ENCODE measurements around the gene BAZ1A.

- TF ChIP-seq, protein P1, sequence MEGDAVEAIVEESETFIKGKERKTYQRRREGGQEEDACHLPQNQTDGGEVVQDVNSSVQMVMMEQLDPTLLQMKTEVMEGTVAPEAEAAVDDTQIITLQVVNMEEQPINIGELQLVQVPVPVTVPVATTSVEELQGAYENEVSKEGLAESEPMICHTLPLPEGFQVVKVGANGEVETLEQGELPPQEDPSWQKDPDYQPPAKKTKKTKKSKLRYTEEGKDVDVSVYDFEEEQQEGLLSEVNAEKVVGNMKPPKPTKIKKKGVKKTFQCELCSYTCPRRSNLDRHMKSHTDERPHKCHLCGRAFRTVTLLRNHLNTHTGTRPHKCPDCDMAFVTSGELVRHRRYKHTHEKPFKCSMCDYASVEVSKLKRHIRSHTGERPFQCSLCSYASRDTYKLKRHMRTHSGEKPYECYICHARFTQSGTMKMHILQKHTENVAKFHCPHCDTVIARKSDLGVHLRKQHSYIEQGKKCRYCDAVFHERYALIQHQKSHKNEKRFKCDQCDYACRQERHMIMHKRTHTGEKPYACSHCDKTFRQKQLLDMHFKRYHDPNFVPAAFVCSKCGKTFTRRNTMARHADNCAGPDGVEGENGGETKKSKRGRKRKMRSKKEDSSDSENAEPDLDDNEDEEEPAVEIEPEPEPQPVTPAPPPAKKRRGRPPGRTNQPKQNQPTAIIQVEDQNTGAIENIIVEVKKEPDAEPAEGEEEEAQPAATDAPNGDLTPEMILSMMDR (conservative IDR thresholded peaks at IDR 0.05; ENCODE audit: low read depth in 2 of 2): no peak
- TF ChIP-seq POLR2AphosphoS5 (IDR thresholded peaks at IDR 0.05; ENCODE audit: low read depth) (no peak), CREB1 (CRISPR knock-in tag; IDR thresholded peaks at IDR 0.05; ENCODE audit: low read depth) (no peak), JUNB (IDR thresholded peaks at IDR 0.05; ENCODE audit: unreplicated experiment) (no peak), EZH2 (IDR thresholded peaks at IDR 0.05; ENCODE audit: low read depth, unreplicated experiment) (no peak), ZNF114 (CRISPR knock-in tag; IDR thresholded peaks at IDR 0.05) (no peak), REST (IDR thresholded peaks at IDR 0.05; ENCODE audit: unreplicated experiment) (no peak), EZH2phosphoT487 (IDR thresholded peaks at IDR 0.05; ENCODE audit: unreplicated experiment) (no peak), ZNF331 (CRISPR knock-in tag; IDR thresholded peaks at IDR 0.05; ENCODE audit: low read depth) (no peak), NANOG (IDR thresholded peaks at IDR 0.05; ENCODE audit: borderline replicate concordance) (no peak), ETS1 (IDR thresholded peaks at IDR 0.05) (no peak), STAT1 (IDR thresholded peaks at IDR 0.05; ENCODE audit: unreplicated experiment) (no peak)
- TF ChIP-seq, protein P2, sequence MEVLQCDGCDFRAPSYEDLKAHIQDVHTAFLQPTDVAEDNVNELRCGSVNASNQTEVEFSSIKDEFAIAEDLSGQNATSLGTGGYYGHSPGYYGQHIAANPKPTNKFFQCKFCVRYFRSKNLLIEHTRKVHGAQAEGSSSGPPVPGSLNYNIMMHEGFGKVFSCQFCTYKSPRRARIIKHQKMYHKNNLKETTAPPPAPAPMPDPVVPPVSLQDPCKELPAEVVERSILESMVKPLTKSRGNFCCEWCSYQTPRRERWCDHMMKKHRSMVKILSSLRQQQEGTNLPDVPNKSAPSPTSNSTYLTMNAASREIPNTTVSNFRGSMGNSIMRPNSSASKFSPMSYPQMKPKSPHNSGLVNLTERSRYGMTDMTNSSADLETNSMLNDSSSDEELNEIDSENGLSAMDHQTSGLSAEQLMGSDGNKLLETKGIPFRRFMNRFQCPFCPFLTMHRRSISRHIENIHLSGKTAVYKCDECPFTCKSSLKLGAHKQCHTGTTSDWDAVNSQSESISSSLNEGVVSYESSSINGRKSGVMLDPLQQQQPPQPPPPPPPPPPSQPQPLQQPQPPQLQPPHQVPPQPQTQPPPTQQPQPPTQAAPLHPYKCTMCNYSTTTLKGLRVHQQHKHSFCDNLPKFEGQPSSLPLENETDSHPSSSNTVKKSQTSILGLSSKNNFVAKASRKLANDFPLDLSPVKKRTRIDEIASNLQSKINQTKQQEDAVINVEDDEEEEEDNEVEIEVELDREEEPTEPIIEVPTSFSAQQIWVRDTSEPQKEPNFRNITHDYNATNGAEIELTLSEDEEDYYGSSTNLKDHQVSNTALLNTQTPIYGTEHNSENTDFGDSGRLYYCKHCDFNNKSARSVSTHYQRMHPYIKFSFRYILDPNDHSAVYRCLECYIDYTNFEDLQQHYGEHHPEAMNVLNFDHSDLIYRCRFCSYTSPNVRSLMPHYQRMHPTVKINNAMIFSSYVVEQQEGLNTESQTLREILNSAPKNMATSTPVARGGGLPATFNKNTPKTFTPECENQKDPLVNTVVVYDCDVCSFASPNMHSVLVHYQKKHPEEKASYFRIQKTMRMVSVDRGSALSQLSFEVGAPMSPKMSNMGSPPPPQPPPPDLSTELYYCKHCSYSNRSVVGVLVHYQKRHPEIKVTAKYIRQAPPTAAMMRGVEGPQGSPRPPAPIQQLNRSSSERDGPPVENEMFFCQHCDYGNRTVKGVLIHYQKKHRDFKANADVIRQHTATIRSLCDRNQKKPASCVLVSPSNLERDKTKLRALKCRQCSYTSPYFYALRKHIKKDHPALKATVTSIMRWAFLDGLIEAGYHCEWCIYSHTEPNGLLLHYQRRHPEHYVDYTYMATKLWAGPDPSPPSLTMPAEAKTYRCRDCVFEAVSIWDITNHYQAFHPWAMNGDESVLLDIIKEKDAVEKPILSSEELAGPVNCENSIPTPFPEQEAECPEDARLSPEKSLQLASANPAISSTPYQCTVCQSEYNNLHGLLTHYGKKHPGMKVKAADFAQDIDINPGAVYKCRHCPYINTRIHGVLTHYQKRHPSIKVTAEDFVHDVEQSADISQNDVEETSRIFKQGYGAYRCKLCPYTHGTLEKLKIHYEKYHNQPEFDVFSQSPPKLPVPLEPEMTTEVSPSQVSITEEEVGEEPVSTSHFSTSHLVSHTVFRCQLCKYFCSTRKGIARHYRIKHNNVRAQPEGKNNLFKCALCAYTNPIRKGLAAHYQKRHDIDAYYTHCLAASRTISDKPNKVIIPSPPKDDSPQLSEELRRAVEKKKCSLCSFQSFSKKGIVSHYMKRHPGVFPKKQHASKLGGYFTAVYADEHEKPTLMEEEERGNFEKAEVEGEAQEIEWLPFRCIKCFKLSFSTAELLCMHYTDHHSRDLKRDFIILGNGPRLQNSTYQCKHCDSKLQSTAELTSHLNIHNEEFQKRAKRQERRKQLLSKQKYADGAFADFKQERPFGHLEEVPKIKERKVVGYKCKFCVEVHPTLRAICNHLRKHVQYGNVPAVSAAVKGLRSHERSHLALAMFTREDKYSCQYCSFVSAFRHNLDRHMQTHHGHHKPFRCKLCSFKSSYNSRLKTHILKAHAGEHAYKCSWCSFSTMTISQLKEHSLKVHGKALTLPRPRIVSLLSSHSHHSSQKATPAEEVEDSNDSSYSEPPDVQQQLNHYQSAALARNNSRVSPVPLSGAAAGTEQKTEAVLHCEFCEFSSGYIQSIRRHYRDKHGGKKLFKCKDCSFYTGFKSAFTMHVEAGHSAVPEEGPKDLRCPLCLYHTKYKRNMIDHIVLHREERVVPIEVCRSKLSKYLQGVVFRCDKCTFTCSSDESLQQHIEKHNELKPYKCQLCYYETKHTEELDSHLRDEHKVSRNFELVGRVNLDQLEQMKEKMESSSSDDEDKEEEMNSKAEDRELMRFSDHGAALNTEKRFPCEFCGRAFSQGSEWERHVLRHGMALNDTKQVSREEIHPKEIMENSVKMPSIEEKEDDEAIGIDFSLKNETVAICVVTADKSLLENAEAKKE (CRISPR knock-in tag; IDR thresholded peaks at IDR 0.05): no peak
Measured at GRCh38 chr14:34776611-34777010, 98.5 kb downstream of the BAZ1A start.
